ENCODE measurements around the gene NEGR1. TPM values are rescaled to one million over a fixed set of nuclear protein-coding genes. Genes with fewer than 3 reads are reported as not detected.

Gene NEGR1
- total RNA-seq, 1 donor from 2014 or later: 0.58 TPM

DNA sequence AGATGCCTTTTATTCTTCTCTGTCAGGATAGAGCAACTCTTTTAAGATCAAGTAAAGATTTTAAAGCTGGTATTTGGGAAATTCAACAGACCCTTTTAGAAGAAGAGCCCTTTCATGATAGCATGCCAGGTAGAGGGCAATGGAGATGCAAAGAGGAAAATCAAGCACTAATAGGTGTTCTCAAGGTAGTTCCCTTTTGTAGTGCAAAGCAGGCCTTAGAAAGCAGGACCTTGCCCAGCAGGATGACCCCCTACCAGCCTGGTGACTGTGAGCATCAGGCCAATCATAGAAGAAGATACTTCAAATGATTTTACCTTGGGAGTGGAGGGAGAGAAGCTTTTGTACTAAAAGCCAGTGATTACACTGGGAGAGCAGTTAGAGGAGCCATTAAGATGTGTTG is 820.1 kb downstream of the NEGR1 start:
- no peak overlapping the region for H3K4me3 Mint-ChIP-seq
- no peak for DNase-seq (ENCODE audit: low read depth, low spot score)
- TF ChIP-seq, protein P1, sequence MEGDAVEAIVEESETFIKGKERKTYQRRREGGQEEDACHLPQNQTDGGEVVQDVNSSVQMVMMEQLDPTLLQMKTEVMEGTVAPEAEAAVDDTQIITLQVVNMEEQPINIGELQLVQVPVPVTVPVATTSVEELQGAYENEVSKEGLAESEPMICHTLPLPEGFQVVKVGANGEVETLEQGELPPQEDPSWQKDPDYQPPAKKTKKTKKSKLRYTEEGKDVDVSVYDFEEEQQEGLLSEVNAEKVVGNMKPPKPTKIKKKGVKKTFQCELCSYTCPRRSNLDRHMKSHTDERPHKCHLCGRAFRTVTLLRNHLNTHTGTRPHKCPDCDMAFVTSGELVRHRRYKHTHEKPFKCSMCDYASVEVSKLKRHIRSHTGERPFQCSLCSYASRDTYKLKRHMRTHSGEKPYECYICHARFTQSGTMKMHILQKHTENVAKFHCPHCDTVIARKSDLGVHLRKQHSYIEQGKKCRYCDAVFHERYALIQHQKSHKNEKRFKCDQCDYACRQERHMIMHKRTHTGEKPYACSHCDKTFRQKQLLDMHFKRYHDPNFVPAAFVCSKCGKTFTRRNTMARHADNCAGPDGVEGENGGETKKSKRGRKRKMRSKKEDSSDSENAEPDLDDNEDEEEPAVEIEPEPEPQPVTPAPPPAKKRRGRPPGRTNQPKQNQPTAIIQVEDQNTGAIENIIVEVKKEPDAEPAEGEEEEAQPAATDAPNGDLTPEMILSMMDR (conservative IDR thresholded peaks at IDR 0.05): no peak

DNA sequence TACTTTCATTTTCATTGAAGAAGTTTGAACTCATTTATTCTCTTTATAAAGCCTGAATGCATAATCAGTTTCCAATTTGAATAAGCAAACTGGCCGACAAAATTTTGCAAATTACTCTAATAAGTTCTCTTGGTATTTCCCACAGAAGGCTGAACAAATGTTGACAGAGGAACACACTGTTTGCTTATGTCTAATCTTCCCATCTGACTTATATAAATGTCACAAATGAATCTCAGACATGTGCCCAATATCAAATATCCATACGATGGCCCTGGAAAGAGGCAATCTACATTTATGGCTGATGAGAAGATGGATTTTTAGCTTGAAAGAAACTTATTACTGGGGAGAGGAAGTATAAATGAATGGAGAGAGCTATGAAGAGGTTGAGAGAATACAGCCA is 820.9 kb downstream of the NEGR1 start:
- Mint-ChIP-seq H3K9me3 (no peaks in the 10 kb centered on the region), H3K4me3 (no peak overlapping the region), H3K27ac (ENCODE audit: unreplicated experiment) (no peak overlapping the region), H3K36me3 (ENCODE audit: low read depth) (no peaks in the 10 kb centered on the region), H3K27me3 (ENCODE audit: low read depth) (no peaks in the 10 kb centered on the region), H3K4me1 (no peaks in the 10 kb centered on the region)
- no peak for DNase-seq (ENCODE audit: low read depth, low spot score)
- TF ChIP-seq, protein P1 (conservative IDR thresholded peaks at IDR 0.05): no peak

More for the DNA sequence above, 820.1 kb downstream of the NEGR1 start:
- no peaks in the 10 kb centered on the region for H3K36me3 Mint-ChIP-seq (ENCODE audit: low read depth)
- H3K27me3 Mint-ChIP-seq (ENCODE audit: low read depth): no peaks in the 10 kb centered on the region
- H3K27ac Mint-ChIP-seq (ENCODE audit: unreplicated experiment): no peak overlapping the region
- H3K9me3 Mint-ChIP-seq: no peaks in the 10 kb centered on the region
- H3K4me1 Mint-ChIP-seq: no peaks in the 10 kb centered on the region

DNA sequence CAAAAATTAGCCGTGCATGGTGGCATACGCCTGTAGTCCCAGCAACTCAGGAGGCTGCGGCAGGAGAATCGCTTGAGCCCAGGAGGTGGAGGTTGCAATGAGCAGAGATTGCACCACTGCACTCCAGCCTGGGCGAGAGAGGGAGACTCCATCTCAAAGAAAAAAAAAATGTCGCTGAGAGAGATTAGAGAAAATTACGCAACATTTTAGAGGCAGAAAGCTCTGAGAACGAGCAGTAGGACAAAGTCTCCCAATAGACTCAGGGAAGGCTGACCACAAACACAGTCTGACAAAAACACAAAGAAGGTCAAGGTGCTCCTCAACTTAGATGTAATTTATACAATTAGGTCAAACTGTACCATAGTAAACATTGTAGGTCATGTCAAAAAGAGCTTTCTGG is 833.9 kb downstream of the NEGR1 start:
- no peak for DNase-seq (ENCODE audit: low read depth, low spot score)
- H3K4me3 Mint-ChIP-seq: no peak overlapping the region

DNA sequence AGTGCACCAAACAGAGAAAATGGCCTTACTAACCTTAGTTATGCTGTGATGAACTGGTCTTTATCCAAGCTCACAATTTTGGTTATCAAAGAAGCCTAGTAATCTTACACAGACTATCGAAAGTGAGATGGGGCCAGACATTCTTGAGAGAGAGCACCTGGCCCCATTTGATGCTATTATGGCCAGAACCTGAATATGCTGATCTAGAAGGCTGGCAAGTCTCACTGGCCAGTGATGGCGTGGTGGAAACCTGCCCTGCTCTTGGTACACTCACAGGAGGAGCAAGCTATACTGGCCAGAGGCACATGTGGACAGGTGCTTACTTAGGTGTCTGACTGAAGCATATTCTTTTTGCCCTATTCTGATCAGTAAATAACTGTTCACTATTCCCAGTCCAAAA is 843.7 kb downstream of the NEGR1 start:
- H3K36me3 Mint-ChIP-seq (ENCODE audit: low read depth): no peaks in the 10 kb centered on the region
- H3K27ac Mint-ChIP-seq (ENCODE audit: unreplicated experiment): no peak overlapping the region
- no peaks in the 10 kb centered on the region for H3K4me1 Mint-ChIP-seq
- H3K4me3 Mint-ChIP-seq: no peak overlapping the region
- no peaks in the 10 kb centered on the region for H3K9me3 Mint-ChIP-seq
- TF ChIP-seq, protein P1 (conservative IDR thresholded peaks at IDR 0.05): no peak
- no peak for DNase-seq (ENCODE audit: low read depth, low spot score)
- peaks cover 3% of the 10 kb centered on the region for H3K27me3 Mint-ChIP-seq (ENCODE audit: low read depth)

More for the DNA sequence above, 833.9 kb downstream of the NEGR1 start:
- TF ChIP-seq, protein P1 (conservative IDR thresholded peaks at IDR 0.05): no peak
- Mint-ChIP-seq H3K4me1 (no peaks in the 10 kb centered on the region), H3K36me3 (ENCODE audit: low read depth) (no peaks in the 10 kb centered on the region), H3K27me3 (ENCODE audit: low read depth) (no peaks in the 10 kb centered on the region), H3K9me3 (no peaks in the 10 kb centered on the region), H3K27ac (ENCODE audit: unreplicated experiment) (no peak overlapping the region)

DNA sequence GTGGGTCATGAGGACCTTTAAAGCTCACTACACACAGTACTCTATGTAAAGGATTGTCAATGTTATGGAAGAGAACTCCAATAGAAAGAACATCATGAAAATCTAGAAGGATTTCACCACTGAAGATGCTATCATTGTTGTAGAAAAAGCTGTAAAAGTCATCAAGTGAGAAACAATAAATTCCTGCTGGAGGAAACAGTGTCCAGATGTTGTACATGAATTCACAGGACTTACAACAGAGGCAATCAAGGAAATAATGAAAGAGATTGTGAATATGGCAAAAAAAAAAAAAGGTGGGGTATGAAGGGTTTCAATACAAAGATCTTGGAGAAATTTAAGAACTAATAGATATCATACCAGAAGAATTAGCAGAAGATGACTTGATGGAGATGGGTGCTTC is 846.4 kb downstream of the NEGR1 start:
- H3K4me3 Mint-ChIP-seq: no peak overlapping the region
- peaks cover 2% of the 10 kb centered on the region for H3K9me3 Mint-ChIP-seq
- no peak for DNase-seq (ENCODE audit: low read depth, low spot score)
- H3K27ac Mint-ChIP-seq (ENCODE audit: unreplicated experiment): no peak overlapping the region
- no peaks in the 10 kb centered on the region for H3K36me3 Mint-ChIP-seq (ENCODE audit: low read depth)
- H3K4me1 Mint-ChIP-seq: no peaks in the 10 kb centered on the region
- peaks cover 3% of the 10 kb centered on the region for H3K27me3 Mint-ChIP-seq (ENCODE audit: low read depth)
- TF ChIP-seq, protein P1 (conservative IDR thresholded peaks at IDR 0.05): no peak

DNA sequence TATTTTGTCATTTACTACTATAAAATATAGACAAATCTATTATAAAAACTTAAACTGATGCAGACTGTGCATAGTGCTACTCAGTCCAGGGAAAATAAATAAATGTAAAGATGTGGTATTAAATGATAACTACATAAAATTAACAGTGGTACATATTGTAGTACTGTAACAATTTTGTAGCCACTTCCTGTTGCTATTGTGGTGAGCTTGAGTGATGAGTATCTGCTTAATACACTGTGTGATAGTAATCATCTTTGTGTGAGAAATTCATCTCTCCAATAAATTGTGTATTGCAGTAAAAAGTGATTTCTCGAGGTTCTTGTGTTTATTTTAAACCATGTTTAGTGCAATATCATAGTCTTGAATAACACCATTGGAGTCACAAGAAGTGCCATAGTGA is 848.1 kb downstream of the NEGR1 start:
- Mint-ChIP-seq H3K27ac (ENCODE audit: unreplicated experiment) (no peak overlapping the region), H3K27me3 (ENCODE audit: low read depth) (peaks cover 3% of the 10 kb centered on the region), H3K9me3 (peaks cover 2% of the 10 kb centered on the region), H3K4me3 (no peak overlapping the region), H3K36me3 (ENCODE audit: low read depth) (no peaks in the 10 kb centered on the region), H3K4me1 (no peaks in the 10 kb centered on the region)
- DNase-seq (ENCODE audit: low read depth, low spot score): no peak
- TF ChIP-seq, protein P1 (conservative IDR thresholded peaks at IDR 0.05): no peak
